GM12891 (cell line): Measurements from ENCODE around the gene BEX4.

Experiments used
- DNase-seq: peaks from one replicate; pipeline ENCODE4 v3.0.0; 2011; ENCODE audit warnings: low spot score; ENCODE audit not compliant: insufficient read length
- FAIRE-seq: peaks from 2 replicates; lab custom pipeline; 2011; peaks lifted over from hg19 to GRCh38; lab: Jason Lieb, UNC
- PAX5 ChIP-seq: IDR thresholded peaks from 2 replicates; pipeline ENCODE4 v1.6.1; 2011; ENCODE audit warnings: low read length, moderate library complexity, mild to moderate bottlenecking; ENCODE audit not compliant: insufficient read depth, severe bottlenecking
- POLR2A ChIP-seq: IDR thresholded peaks from 2 replicates; pipeline ENCODE4 v1.6.1; 2011; ENCODE audit warnings: low read depth, low read length, control low read depth
- POLR2AphosphoS5 ChIP-seq: IDR thresholded peaks from 2 replicates; pipeline ENCODE4 v1.6.1; 2011; ENCODE audit warnings: low read depth, low read length, control low read depth
- POU2F2 ChIP-seq: IDR thresholded peaks from 2 replicates; pipeline ENCODE4 v1.6.1; 2011; ENCODE audit warnings: low read depth, mild to moderate bottlenecking, control low read depth, low read length, moderate library complexity
- SPI1 ChIP-seq: IDR thresholded peaks from 2 replicates; pipeline ENCODE4 v1.6.1; 2011; ENCODE audit warnings: low read depth, low read length, control low read depth
- TAF1 ChIP-seq: IDR thresholded peaks from 2 replicates; pipeline ENCODE4 v1.6.1; 2011; ENCODE audit warnings: low read depth, low read length, control low read depth

BEX4 gene

GRCh38 chrX:103236296-103236695, 21.4 kb downstream of the BEX4 start:
- no peak for DNase-seq
- no peak for FAIRE-seq
- TF ChIP-seq TAF1, result no peak
- TF ChIP-seq PAX5, result no peak
- no peak for TF ChIP-seq SPI1
- TF ChIP-seq POLR2AphosphoS5, result no peak
- no peak for TF ChIP-seq POLR2A

GRCh38 chrX:103240155-103240554, 25.2 kb downstream of the BEX4 start:
- FAIRE-seq (no peak), DNase-seq (no peak)
- TF ChIP-seq POU2F2 (no peak), TAF1 (no peak), PAX5 (no peak), POLR2A (no peak)

GRCh38 chrX:103248553-103248952, 33.6 kb downstream of the BEX4 start:
- no peak for TF ChIP-seq POLR2A
- no peak for TF ChIP-seq POLR2AphosphoS5
- TF ChIP-seq TAF1, result no peak
- no peak for TF ChIP-seq POU2F2
- TF ChIP-seq PAX5, result no peak
- no peak for TF ChIP-seq SPI1
- FAIRE-seq (peak; percentile 28), DNase-seq (no peak)

- TF ChIP-seq SPI1 (no peak), POLR2AphosphoS5 (no peak), POU2F2 (no peak), PAX5 (no peak), POLR2A (no peak), TAF1 (no peak)
- no peak for DNase-seq
- FAIRE-seq, result no peak
Measured at GRCh38 chrX:103249805-103250204, 34.9 kb downstream of the BEX4 start.

- TF ChIP-seq TAF1 (no peak), POLR2AphosphoS5 (no peak), PAX5 (no peak), POU2F2 (no peak), SPI1 (no peak), POLR2A (no peak)
- DNase-seq (no peak), FAIRE-seq (no peak)
Measured at GRCh38 chrX:103250977-103251376, 36.1 kb downstream of the BEX4 start.

- no peak for DNase-seq
- no peak for FAIRE-seq
- TF ChIP-seq TAF1, result no peak
- no peak for TF ChIP-seq SPI1
- TF ChIP-seq POLR2AphosphoS5, result no peak
- TF ChIP-seq POLR2A, result no peak
- no peak for TF ChIP-seq PAX5
- no peak for TF ChIP-seq POU2F2
Measured at GRCh38 chrX:103253608-103254007, 38.7 kb downstream of the BEX4 start.

GRCh38 chrX:103254171-103254824, 39.4 kb downstream of the BEX4 start:
- DNase-seq (no peak), FAIRE-seq (peak; percentile 50)
- TF ChIP-seq POLR2A (0 out of 2 replicates have a peak, but pooled peaks have one; percentile 3), POLR2AphosphoS5 (no peak)

- DNase-seq (no peak), FAIRE-seq (peak; percentile 84)
- no peak for TF ChIP-seq POLR2AphosphoS5
- no peak for TF ChIP-seq POU2F2
- TF ChIP-seq SPI1, result no peak
- no peak for TF ChIP-seq TAF1
- TF ChIP-seq PAX5, result no peak
- no peak for TF ChIP-seq POLR2A
Measured at GRCh38 chrX:103254921-103255493, 40.1 kb downstream of the BEX4 start, which contains the start of gene TCEAL8. Gene TCEAL8 (minus strand): TSS chrX:103255155. CDS start chrX:103253979, 1,176 bp downstream.

- no peak for FAIRE-seq
- TF ChIP-seq POLR2AphosphoS5 (no peak), TAF1 (no peak), PAX5 (no peak), POU2F2 (no peak), SPI1 (no peak), POLR2A (no peak)
Measured at GRCh38 chrX:103256651-103257050, 41.7 kb downstream of the BEX4 start.

More at GRCh38 chrX:103256651-103257050, 41.7 kb downstream of the BEX4 start:
- DNase-seq, result no peak
